ENCODE measurements around the gene ASCC1. TPM values are rescaled to one million over a fixed set of nuclear protein-coding genes. Genes with fewer than 3 reads are reported as not detected.

The ASCC1 gene
- total and polyA plus RNA-seq, 2 experiments from 2014 or later: 13.7 to 37.2 TPM

GRCh38 chr10:72049472-72049871, 166.6 kb downstream of the ASCC1 start:
- no peaks in the 10 kb centered on the region for H3F3A ChIP-seq (replicated peaks; ENCODE audit: low read depth)
- Mint-ChIP-seq H3K4me1 (peaks cover 5% of the 10 kb centered on the region), H3K27me3 (ENCODE audit: insufficient read depth, low read depth, poor library complexity) (peaks cover 8% of the 10 kb centered on the region), H3K9me3 (peaks cover 4% of the 10 kb centered on the region; the same call in 1 of the 3 replicates), H3K4me3 (no peak overlapping the region), H3K36me3 (ENCODE audit: low read depth) (no peaks in the 10 kb centered on the region), H3K27ac (no peak overlapping the region)
- no peaks in the 10 kb centered on the region for H3K79me2 ChIP-seq (replicated peaks; ENCODE audit: insufficient read depth)
- no peak overlapping the region for H3K4me2 ChIP-seq
- H3K27ac ChIP-seq (ENCODE audit: low read depth): no peak overlapping the region
- DNase-seq (ENCODE audit: low spot score) (no peak), ATAC-seq (no peak)
- no peaks in the 10 kb centered on the region for H3K4me1 ChIP-seq (ENCODE audit: insufficient read depth)
- H3K36me3 ChIP-seq (ENCODE audit: insufficient read depth): no peaks in the 10 kb centered on the region
- H2AFZ ChIP-seq: no peak overlapping the region
- no peaks in the 10 kb centered on the region for H4K20me1 ChIP-seq (replicated peaks; ENCODE audit: insufficient read depth)
- H3K9me2 ChIP-seq (ENCODE audit: insufficient read depth): no peaks in the 10 kb centered on the region
- H3K4me3 ChIP-seq: no peak overlapping the region
- TF ChIP-seq CREB1 (CRISPR knock-in tag; IDR thresholded peaks at IDR 0.05; ENCODE audit: low read depth) (no peak), ZNF331 (CRISPR knock-in tag; IDR thresholded peaks at IDR 0.05; ENCODE audit: low read depth) (no peak), STAT1 (IDR thresholded peaks at IDR 0.05; ENCODE audit: unreplicated experiment) (no peak), ZNF462 (CRISPR knock-in tag; IDR thresholded peaks at IDR 0.05) (no peak), POLR2AphosphoS5 (IDR thresholded peaks at IDR 0.05; ENCODE audit: low read depth) (no peak), EZH2phosphoT487 (IDR thresholded peaks at IDR 0.05; ENCODE audit: unreplicated experiment) (no peak), CTCF (conservative IDR thresholded peaks at IDR 0.05; ENCODE audit: low read depth in 2 of 2) (no peak), ZNF114 (CRISPR knock-in tag; IDR thresholded peaks at IDR 0.05) (no peak), REST (IDR thresholded peaks at IDR 0.05; ENCODE audit: unreplicated experiment) (no peak), NANOG (IDR thresholded peaks at IDR 0.05; ENCODE audit: borderline replicate concordance) (no peak), ETS1 (IDR thresholded peaks at IDR 0.05) (no peak), JUNB (IDR thresholded peaks at IDR 0.05; ENCODE audit: unreplicated experiment) (no peak), EZH2 (IDR thresholded peaks at IDR 0.05; ENCODE audit: low read depth, unreplicated experiment) (no peak)
- H3K27me3 ChIP-seq (ENCODE audit: insufficient read depth): no peaks in the 10 kb centered on the region

Measured in GM23338 (cell line).